OCI-LY7 (cell line): Measurements from ENCODE around the gene CRIM1.

ENCODE experiments used
- EZH2phosphoT487 ChIP-seq: fragments of 200-600 bp; sonication (generic); IDR thresholded peaks from 2 replicates; pipeline ENCODE4 v1.6.1; 2018; ENCODE audit warnings: low read depth, borderline replicate concordance, mild to moderate bottlenecking, mixed run types, antibody characterized with exemption, low read length, moderate library complexity, mixed read lengths
- TF ChIP-seq, protein P1 (sequence below): fragments of 200-600 bp; sonication (generic); conservative IDR thresholded peaks from 2 replicates; pipeline ENCODE4 v1.5.1; 2014; ENCODE audit warnings: mild to moderate bottlenecking, antibody characterized with exemption, low read length, moderate library complexity, mixed read lengths

DNA sequence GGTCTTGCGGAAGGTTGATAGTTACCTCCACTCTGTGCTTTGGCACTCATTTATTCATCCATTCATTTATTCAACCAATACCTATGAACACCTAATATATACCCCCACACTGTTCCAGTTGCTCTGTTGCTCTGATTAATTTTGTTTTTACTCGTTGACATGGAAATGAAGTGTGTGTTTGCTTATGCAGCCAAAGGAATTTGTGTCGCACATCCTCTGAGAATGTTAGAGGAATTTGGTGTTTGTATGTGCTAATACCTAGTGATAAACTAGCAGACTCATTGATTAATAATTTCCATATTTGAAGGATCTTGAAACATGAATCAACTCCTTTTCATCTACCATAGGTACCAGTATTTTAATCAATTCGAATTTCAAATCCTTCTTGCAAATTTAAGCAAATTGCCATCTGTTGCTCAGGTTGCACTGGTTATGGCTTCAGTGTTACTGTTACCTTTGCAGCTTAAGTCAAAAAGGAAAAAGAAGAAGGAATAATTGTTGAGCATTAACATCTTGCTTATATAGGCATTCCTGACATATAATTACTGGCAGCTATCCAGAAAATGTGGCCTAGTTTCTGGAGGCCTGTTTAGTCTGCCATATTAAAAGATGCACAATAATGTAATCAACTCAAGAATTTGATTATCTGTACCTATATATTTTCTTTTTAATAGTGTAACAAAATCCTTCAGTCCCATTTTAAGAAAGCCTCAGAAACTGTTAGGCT lies 25.7 kb upstream of the CRIM1 start:
- TF ChIP-seq, protein P1, sequence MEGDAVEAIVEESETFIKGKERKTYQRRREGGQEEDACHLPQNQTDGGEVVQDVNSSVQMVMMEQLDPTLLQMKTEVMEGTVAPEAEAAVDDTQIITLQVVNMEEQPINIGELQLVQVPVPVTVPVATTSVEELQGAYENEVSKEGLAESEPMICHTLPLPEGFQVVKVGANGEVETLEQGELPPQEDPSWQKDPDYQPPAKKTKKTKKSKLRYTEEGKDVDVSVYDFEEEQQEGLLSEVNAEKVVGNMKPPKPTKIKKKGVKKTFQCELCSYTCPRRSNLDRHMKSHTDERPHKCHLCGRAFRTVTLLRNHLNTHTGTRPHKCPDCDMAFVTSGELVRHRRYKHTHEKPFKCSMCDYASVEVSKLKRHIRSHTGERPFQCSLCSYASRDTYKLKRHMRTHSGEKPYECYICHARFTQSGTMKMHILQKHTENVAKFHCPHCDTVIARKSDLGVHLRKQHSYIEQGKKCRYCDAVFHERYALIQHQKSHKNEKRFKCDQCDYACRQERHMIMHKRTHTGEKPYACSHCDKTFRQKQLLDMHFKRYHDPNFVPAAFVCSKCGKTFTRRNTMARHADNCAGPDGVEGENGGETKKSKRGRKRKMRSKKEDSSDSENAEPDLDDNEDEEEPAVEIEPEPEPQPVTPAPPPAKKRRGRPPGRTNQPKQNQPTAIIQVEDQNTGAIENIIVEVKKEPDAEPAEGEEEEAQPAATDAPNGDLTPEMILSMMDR = no peak
- no peak for TF ChIP-seq EZH2phosphoT487
